Effector memory CD8-positive, alpha-beta T cell (primary cell): Measurements from ENCODE around the gene MOCOS.
A peak's percentile ranks its signal among the peaks of the same experiment; 100 is the strongest.

Experiments used
- ATAC-seq: fragments of 150-1000 bp; cut with Tn5 transposase; replicated peaks from 2 replicates; pipeline ENCODE4 v1.10.0; 2021; ENCODE audit warnings: mild to moderate bottlenecking, moderate library complexity
- DNase-seq, 3 experiments: peaks; one replicate each; pipeline ENCODE4 v3.0.0; 2021
- H3K27ac Mint-ChIP-seq, 2 donors: one replicate each; pipeline ENCODE4 v1.8.0; 2022; ENCODE audit warnings: mild to moderate bottlenecking in 2 of 2, mixed read lengths in 2 of 2, moderate library complexity in 2 of 2
- H3K27me3 Mint-ChIP-seq, 2 donors: one replicate each; pipeline ENCODE4 v1.8.0; 2022; ENCODE audit warnings: mixed read lengths in 2 of 2
- H3K36me3 Mint-ChIP-seq: one replicate; pipeline ENCODE4 v1.8.0; 2022; ENCODE audit warnings: mild to moderate bottlenecking, moderate library complexity, mixed read lengths; ENCODE audit not compliant: insufficient read depth
- H3K4me1 Mint-ChIP-seq, 2 donors: one replicate each; pipeline ENCODE4 v1.8.0; 2022; ENCODE audit warnings: low read depth in 2 of 2, mixed read lengths in 2 of 2
- H3K4me3 Mint-ChIP-seq, 2 donors: one replicate each; pipeline ENCODE4 v1.8.0; 2022; ENCODE audit warnings: mild to moderate bottlenecking in 2 of 2, mixed read lengths in 2 of 2, moderate library complexity in 2 of 2
- H3K9me3 Mint-ChIP-seq, 2 donors: one replicate each; pipeline ENCODE4 v1.8.0; 2022; ENCODE audit warnings: mixed read lengths in 2 of 2

The MOCOS gene

DNA sequence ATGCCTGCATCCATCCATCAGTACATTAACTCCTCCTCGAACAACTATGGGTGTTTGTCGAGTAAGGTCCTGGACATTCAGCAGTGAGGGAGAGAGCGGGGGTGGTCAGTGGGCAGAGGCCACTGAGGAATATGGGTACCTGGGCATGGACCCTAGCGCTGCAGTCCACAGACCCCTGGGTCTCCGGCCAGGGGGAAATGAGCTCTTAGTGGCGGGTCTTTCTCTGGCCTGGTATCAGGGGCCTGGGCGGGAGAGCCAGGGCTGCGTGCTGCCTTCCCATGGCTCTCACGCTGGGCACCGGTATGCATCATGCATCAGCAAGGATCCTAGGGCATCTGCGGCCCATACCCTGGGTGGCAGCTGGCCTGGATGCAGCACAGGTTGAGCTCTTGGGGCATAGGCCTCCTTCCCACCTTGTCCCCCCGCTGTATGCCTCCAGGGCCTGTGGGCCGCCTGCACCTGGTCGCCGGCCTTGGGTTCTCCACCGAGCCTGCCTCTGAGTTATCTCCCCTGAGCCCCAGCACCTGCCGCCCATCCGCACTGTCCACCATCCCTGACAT, 1.3 kb upstream of the MOCOS start:
- ATAC-seq (no peak), DNase-seq (no peak)
- peaks cover 5% of the 10 kb centered on the region for H3K36me3 Mint-ChIP-seq

DNA sequence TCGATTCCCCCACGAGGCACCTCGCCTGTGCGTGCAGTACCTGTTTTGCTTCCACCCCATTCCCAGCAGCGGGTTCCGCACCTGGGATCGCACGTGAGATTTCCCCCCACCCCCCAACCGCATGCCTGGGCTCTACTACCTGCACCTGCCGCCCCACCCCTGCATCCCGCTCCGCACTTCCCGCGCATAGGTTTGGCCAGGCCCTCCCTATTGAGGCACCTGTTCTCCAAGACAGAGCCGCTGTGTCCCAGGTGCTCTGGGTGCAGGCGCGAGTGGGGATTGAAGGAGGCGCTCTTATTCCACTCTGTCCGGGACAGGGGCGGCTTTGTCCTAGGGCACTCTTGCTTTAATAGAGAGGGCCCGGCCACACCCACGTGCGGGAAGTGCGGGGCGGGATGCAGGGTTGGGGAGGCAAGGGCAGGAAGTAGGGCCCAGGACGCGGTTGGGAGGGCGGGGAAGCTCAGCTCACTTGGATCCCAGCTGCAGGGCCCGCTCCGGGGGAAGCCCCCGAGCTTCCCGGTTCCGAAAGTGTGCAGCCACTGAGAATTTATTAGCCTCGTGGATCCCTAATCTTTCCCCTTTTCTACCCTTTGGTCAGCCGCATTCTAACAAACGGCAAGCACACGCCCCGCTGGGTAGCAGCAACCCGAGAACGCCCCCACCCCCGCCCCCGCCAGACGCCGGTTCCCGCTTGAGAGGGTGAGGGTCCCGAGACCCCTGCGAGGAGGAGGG, 670 bp upstream of the MOCOS start:
- peaks cover 24 to 28% of the 10 kb centered on the region in 2 donors for H3K27me3 Mint-ChIP-seq
- no peaks in the 10 kb centered on the region for H3K9me3 Mint-ChIP-seq
- ATAC-seq = peak; percentile 45
- peaks cover 5% of the 10 kb centered on the region for H3K36me3 Mint-ChIP-seq
- peak overlapping the region; percentile 84 for H3K4me3 Mint-ChIP-seq
- H3K4me1 Mint-ChIP-seq = peaks cover 7 to 11% of the 10 kb centered on the region in 2 donors
- H3K27ac Mint-ChIP-seq = no peak overlapping the region
- DNase-seq = no peak

More for the DNA sequence above, 1.3 kb upstream of the MOCOS start:
- no peak overlapping the region for H3K27ac Mint-ChIP-seq
- no peaks in the 10 kb centered on the region for H3K9me3 Mint-ChIP-seq
- H3K4me1 Mint-ChIP-seq = peaks cover 7 to 11% of the 10 kb centered on the region in 2 donors
- H3K27me3 Mint-ChIP-seq = peaks cover 20 to 25% of the 10 kb centered on the region in 2 donors
- H3K4me3 Mint-ChIP-seq = peak overlapping the region; percentile 84

- DNase-seq (no peak), ATAC-seq (no peak)
- Mint-ChIP-seq H3K36me3 (peaks cover 5% of the 10 kb centered on the region), H3K9me3 (no peaks in the 10 kb centered on the region), H3K27ac (no peak overlapping the region), H3K4me1 (peaks cover 7 to 11% of the 10 kb centered on the region in 2 donors), H3K27me3 (peaks cover 26 to 28% of the 10 kb centered on the region in 2 donors), H3K4me3 (peak overlapping the region; percentile 84)
Measured at GRCh38 chr18:36187826-36188721, 777 bp downstream of the MOCOS start.

DNA sequence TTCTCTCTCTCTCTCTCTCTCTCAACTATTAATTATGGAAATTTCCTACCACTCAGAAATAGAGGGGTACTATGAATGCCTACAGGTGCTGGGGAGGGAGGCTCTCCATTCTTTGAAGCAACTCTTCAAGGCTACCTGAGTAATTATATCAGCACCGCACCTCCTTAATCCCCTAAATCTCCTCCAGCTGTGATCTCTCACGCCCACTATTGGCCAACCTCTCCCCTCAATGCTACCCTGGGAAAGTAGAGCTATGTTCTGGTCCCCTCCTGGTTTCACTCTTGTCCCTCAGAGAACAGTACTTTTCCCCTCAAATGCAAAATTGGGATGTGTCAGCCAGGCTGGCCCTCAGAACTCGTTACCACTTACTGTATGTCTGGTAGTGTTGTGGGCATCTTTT, 1.6 kb downstream of the MOCOS start:
- Mint-ChIP-seq H3K36me3 (peaks cover 5% of the 10 kb centered on the region), H3K27ac (no peak overlapping the region), H3K9me3 (no peaks in the 10 kb centered on the region), H3K4me1 (peaks cover 7 to 11% of the 10 kb centered on the region in 2 donors), H3K27me3 (peaks cover 26 to 28% of the 10 kb centered on the region in 2 donors), H3K4me3 (peak overlapping the region; percentile 84)
- no peak for ATAC-seq
- no peak for DNase-seq

DNA sequence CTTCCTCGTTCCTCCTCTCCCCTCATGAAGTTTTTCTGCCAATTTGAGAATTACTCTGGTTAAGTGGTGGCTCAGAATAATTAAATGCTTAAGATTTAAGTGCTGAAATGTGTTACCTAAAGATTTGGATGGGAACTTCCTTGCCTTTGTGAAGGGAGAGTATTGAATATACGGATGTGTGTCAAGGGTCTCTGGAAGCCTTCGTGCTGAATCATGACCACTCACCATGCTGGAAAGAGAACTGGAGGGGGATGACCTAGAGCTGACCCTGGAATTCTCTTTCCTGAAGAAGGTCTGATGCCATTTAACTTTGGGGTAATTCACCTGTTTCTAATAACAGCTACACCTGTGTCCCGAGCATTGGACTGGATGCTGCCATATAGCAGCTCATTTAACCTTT, 2.2 kb downstream of the MOCOS start:
- Mint-ChIP-seq H3K4me3 (peak overlapping the region in 1 of 2 donors; percentile 84), H3K4me1 (peaks cover 7 to 11% of the 10 kb centered on the region in 2 donors), H3K27me3 (peaks cover 26 to 28% of the 10 kb centered on the region in 2 donors), H3K36me3 (peaks cover 5% of the 10 kb centered on the region), H3K27ac (no peak overlapping the region), H3K9me3 (no peaks in the 10 kb centered on the region)
- DNase-seq = no peak
- ATAC-seq = no peak

DNA sequence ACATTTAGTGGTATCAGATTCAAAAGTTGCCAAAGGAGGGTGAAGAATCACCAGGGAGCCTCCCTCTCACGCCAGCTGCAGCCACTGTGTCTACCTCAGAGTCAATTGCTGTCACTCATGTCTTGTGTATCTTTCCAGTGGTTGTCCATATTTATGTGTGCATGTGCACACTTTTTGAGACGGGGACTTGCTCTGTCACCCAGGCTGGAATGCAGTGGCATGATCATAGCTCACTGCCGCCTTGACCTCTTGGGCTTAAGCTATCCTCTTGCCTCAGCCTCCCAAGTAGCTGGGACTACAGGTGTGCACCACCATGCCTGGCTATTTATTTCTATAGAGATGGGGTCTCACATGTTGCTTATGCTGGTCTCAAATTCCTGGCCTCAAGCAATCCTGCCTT, 4.0 kb downstream of the MOCOS start:
- DNase-seq (no peak), ATAC-seq (no peak)
- Mint-ChIP-seq H3K27ac (no peak overlapping the region), H3K27me3 (peaks cover 26 to 28% of the 10 kb centered on the region in 2 donors), H3K9me3 (no peaks in the 10 kb centered on the region), H3K4me1 (peaks cover 7 to 11% of the 10 kb centered on the region in 2 donors), H3K36me3 (peaks cover 4% of the 10 kb centered on the region), H3K4me3 (no peak overlapping the region)

GRCh38 chr18:36191711-36192110, 4.4 kb downstream of the MOCOS start:
- Mint-ChIP-seq H3K9me3 (no peaks in the 10 kb centered on the region), H3K36me3 (peaks cover under 1% of the 10 kb centered on the region), H3K4me3 (no peak overlapping the region), H3K27ac (no peak overlapping the region), H3K4me1 (peaks cover 7 to 11% of the 10 kb centered on the region in 2 donors), H3K27me3 (peaks cover 26 to 28% of the 10 kb centered on the region in 2 donors)
- no peak for DNase-seq
- no peak for ATAC-seq

GRCh38 chr18:36194600-36195315, 7.5 kb downstream of the MOCOS start:
- ATAC-seq (no peak), DNase-seq (no peak)
- peaks cover 3% of the 10 kb centered on the region for H3K36me3 Mint-ChIP-seq
- H3K27me3 Mint-ChIP-seq = peaks cover 8 to 11% of the 10 kb centered on the region in 2 donors
- no peaks in the 10 kb centered on the region for H3K4me1 Mint-ChIP-seq
- H3K27ac Mint-ChIP-seq = peak overlapping the region in 1 of 2 donors; percentile 28
- H3K4me3 Mint-ChIP-seq = no peak overlapping the region
- H3K9me3 Mint-ChIP-seq = no peaks in the 10 kb centered on the region

GRCh38 chr18:36195427-36196122, 8.3 kb downstream of the MOCOS start:
- DNase-seq (no peak), ATAC-seq (no peak)
- H3K4me3 Mint-ChIP-seq = no peak overlapping the region
- no peaks in the 10 kb centered on the region for H3K9me3 Mint-ChIP-seq
- H3K27me3 Mint-ChIP-seq = peaks cover 12 to 16% of the 10 kb centered on the region in 2 donors
- H3K4me1 Mint-ChIP-seq = no peaks in the 10 kb centered on the region
- peak overlapping the region in 1 of 2 donors; percentile 28 for H3K27ac Mint-ChIP-seq
- peaks cover 3% of the 10 kb centered on the region for H3K36me3 Mint-ChIP-seq

DNA sequence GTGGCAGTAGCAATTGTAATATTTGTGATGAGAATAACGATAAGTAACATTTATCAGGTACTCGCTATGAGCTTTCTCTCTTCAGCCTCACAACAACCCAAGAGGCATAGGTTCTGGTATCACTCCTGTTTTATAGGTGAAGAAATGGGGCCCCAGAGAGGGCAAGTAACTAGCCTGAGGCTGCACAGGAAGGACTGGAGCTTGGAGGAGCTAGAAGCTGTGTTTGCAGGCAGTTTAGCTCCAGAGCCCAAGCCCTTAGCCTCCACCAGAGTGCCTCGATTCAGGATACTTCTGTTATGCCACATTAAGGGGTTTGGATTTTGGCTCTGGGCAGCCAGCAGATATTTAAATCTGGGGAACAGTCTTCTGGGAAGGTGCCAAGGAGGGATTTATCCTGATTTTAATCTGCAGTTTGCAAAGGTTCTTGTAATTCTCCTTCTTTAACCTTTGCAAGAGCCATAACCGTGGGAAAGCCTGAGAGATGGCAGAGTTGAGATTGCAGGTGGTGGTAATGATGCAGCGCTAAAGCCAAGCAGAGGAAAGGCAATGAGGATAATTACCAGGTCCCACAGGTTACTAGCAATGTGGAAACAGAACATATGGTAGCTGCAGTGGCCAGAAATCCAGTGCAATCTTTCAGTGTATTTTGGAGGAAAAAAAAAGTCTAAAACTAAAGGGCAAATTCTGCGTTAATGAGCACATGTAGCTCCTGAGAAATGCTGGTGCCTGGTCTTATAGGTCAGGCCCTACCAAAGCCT, 9.1 kb downstream of the MOCOS start:
- DNase-seq (no peak), ATAC-seq (no peak)
- peaks cover 6 to 14% of the 10 kb centered on the region in 2 donors for H3K27me3 Mint-ChIP-seq
- H3K4me3 Mint-ChIP-seq = no peak overlapping the region
- no peaks in the 10 kb centered on the region for H3K9me3 Mint-ChIP-seq
- H3K4me1 Mint-ChIP-seq = no peaks in the 10 kb centered on the region
- H3K27ac Mint-ChIP-seq = peak overlapping the region in 1 of 2 donors; percentile 28
- peaks cover 3% of the 10 kb centered on the region for H3K36me3 Mint-ChIP-seq

- no peak for DNase-seq
- H3K27ac Mint-ChIP-seq = peak overlapping the region in 1 of 2 donors; percentile 54
Measured at GRCh38 chr18:36197511-36198166, 10.3 kb downstream of the MOCOS start.

More at GRCh38 chr18:36197511-36198166, 10.3 kb downstream of the MOCOS start:
- Mint-ChIP-seq H3K36me3 (peaks cover 3% of the 10 kb centered on the region), H3K4me3 (no peak overlapping the region), H3K4me1 (no peaks in the 10 kb centered on the region), H3K27me3 (peaks cover 6 to 10% of the 10 kb centered on the region in 2 donors), H3K9me3 (no peaks in the 10 kb centered on the region)
- no peak for ATAC-seq
